Activated CD4-positive, alpha-beta T cell treated with anti-CD3 and anti-CD28 coated beads, Interleukin-2, Interleukin-4, amounts not matched to agents 100 ng/mL and 50 ng/mL, durations not matched to agents 16 hours and 8 hours (primary cell): ENCODE data around the gene GAL3ST1.

ENCODE experiments used
- DNase-seq: peaks from one replicate; pipeline ENCODE4 v3.0.0-alpha.2; 2020; ENCODE audit warnings: low spot score

GAL3ST1 gene

GRCh38 chr22:30535182-30535581 lies 39.3 kb downstream of the GAL3ST1 start:
- DNase-seq, result no peak

- DNase-seq, result no peak
These were observed 42.5 kb downstream of the GAL3ST1 start for GRCh38 chr22:30531651-30532608.

GRCh38 chr22:30526656-30527055 lies 47.8 kb downstream of the GAL3ST1 start:
- DNase-seq, result no peak

GRCh38 chr22:30523646-30524489 lies 50.6 kb downstream of the GAL3ST1 start:
- no peak for DNase-seq

- DNase-seq, result no peak
These were observed 52.9 kb downstream of the GAL3ST1 start for GRCh38 chr22:30521368-30522156.

- DNase-seq, result no peak
These were observed 54.5 kb downstream of the GAL3ST1 start for GRCh38 chr22:30519842-30520425.

GRCh38 chr22:30516731-30517130 lies 57.7 kb downstream of the GAL3ST1 start:
- DNase-seq, result no peak

GRCh38 chr22:30516273-30516672 lies 58.2 kb downstream of the GAL3ST1 start:
- DNase-seq, result no peak

GRCh38 chr22:30514252-30514651 lies 60.2 kb downstream of the GAL3ST1 start:
- DNase-seq, result no peak

GRCh38 chr22:30513462-30513861 lies 61.0 kb downstream of the GAL3ST1 start:
- DNase-seq, result no peak

- DNase-seq, result no peak
These were observed 62.6 kb downstream of the GAL3ST1 start for GRCh38 chr22:30511911-30512310.

- DNase-seq, result no peak
These were observed 63.4 kb downstream of the GAL3ST1 start for GRCh38 chr22:30511109-30511508.

GRCh38 chr22:30508216-30508615 lies 66.2 kb downstream of the GAL3ST1 start:
- no peak for DNase-seq

- DNase-seq, result no peak
These were observed 66.8 kb downstream of the GAL3ST1 start for GRCh38 chr22:30507670-30508069.

- DNase-seq, result no peak
These were observed 67.9 kb downstream of the GAL3ST1 start for GRCh38 chr22:30506507-30506968.
